H9 (cell line): ENCODE measurements around the gene CD164. TPM values are rescaled to one million over a fixed set of nuclear protein-coding genes. Genes with fewer than 3 reads are reported as not detected.

Source experiments
- DNase-seq: peaks from one replicate; pipeline ENCODE4 v3.0.0-alpha.2; 2017
- H2AFZ ChIP-seq: one replicate; pipeline ENCODE4 v1.6.1; 2013; ENCODE audit warnings: mild to moderate bottlenecking, low read length, control low read depth, moderate library complexity
- H2AK5ac ChIP-seq: 2 replicates; pipeline ENCODE4 v1.6.1; 2013; ENCODE audit warnings: low read length, control low read depth, mixed read lengths; ENCODE audit not compliant: insufficient read length
- H2BK120ac ChIP-seq: one replicate; pipeline ENCODE4 v1.6.1; 2013; ENCODE audit warnings: low read depth, mild to moderate bottlenecking, low read length, control low read depth, inconsistent platforms; ENCODE audit not compliant: poor library complexity, severe bottlenecking
- H2BK12ac ChIP-seq: 2 replicates; pipeline ENCODE4 v1.6.1; 2013; ENCODE audit warnings: low read length, control low read depth, mixed read lengths, low read depth; ENCODE audit not compliant: insufficient read length
- H2BK15ac ChIP-seq: 2 replicates; pipeline ENCODE4 v1.6.1; 2013; ENCODE audit warnings: low read depth, low read length, control low read depth
- H2BK20ac ChIP-seq: one replicate; pipeline ENCODE4 v1.6.1; 2013; ENCODE audit warnings: low read depth, mild to moderate bottlenecking, low read length, control low read depth, inconsistent platforms; ENCODE audit not compliant: poor library complexity, severe bottlenecking
- H2BK5ac ChIP-seq: 2 replicates; pipeline ENCODE4 v1.6.1; 2013; ENCODE audit warnings: low read length, control low read depth, mixed read lengths; ENCODE audit not compliant: insufficient read length
- H3K14ac ChIP-seq: 2 replicates; pipeline ENCODE4 v1.6.1; 2013; ENCODE audit warnings: low read length, control low read depth; ENCODE audit not compliant: insufficient read depth
- H3K18ac ChIP-seq: 2 replicates; pipeline ENCODE4 v1.6.1; 2013; ENCODE audit warnings: low read depth, mild to moderate bottlenecking, mixed read lengths, low read length, control low read depth; ENCODE audit not compliant: insufficient read length
- H3K23ac ChIP-seq: 2 replicates; pipeline ENCODE4 v1.6.1; 2013; ENCODE audit warnings: low read length, control low read depth, mixed read lengths, low read depth; ENCODE audit not compliant: insufficient read length
- H3K23me2 ChIP-seq: 2 replicates; pipeline ENCODE4 v1.6.1; 2013; ENCODE audit warnings: low read depth, mild to moderate bottlenecking, mixed read lengths, low read length, control low read depth; ENCODE audit not compliant: insufficient read length, poor library complexity, severe bottlenecking
- H3K27ac ChIP-seq: 2 replicates; pipeline ENCODE4 v1.5.1; 2013; ENCODE audit warnings: low read length, control low read depth, mixed read lengths, low read depth; ENCODE audit not compliant: insufficient read length
- H3K27me3 ChIP-seq: 2 replicates; pipeline ENCODE4 v1.6.1; 2013; ENCODE audit warnings: low read length, control low read depth, inconsistent platforms; ENCODE audit not compliant: insufficient read depth
- H3K4ac ChIP-seq: 2 replicates; pipeline ENCODE4 v1.6.1; 2013; ENCODE audit warnings: low read depth, mild to moderate bottlenecking, control low read depth, inconsistent platforms, low read length, moderate library complexity
- H3K4me1 ChIP-seq: 2 replicates; pipeline ENCODE4 v1.6.1; 2013; ENCODE audit warnings: low read length, control low read depth, inconsistent platforms; ENCODE audit not compliant: insufficient read depth
- H3K4me2 ChIP-seq: 2 replicates; pipeline ENCODE4 v1.6.1; 2013; ENCODE audit warnings: low read length, control low read depth, mixed read lengths; ENCODE audit not compliant: insufficient read length, insufficient read depth
- H3K56ac ChIP-seq: 2 replicates; pipeline ENCODE4 v1.6.1; 2013; ENCODE audit warnings: low read depth, mild to moderate bottlenecking, mixed read lengths, low read length, control low read depth; ENCODE audit not compliant: insufficient read length
- H3K79me1 ChIP-seq: 2 replicates; pipeline ENCODE4 v1.6.1; 2013; ENCODE audit warnings: low read depth, mild to moderate bottlenecking, moderate library complexity, low read length, control low read depth, inconsistent platforms; ENCODE audit not compliant: insufficient read depth, poor library complexity, severe bottlenecking
- H3K79me2 ChIP-seq: 2 replicates; pipeline ENCODE4 v1.6.1; 2013; ENCODE audit warnings: low read length, control low read depth, inconsistent platforms; ENCODE audit not compliant: insufficient read depth
- H3K9ac ChIP-seq: 2 replicates; pipeline ENCODE4 v1.6.1; 2013; ENCODE audit warnings: low read length, control low read depth, mixed read lengths; ENCODE audit not compliant: insufficient read length; ENCODE audit errors: extremely low read depth
- H3K9me3 ChIP-seq: one replicate; pipeline ENCODE4 v1.6.1; 2013; ENCODE audit warnings: low read depth, low read length, inconsistent platforms; ENCODE audit not compliant: control insufficient read depth
- H3T11ph ChIP-seq: one replicate; pipeline ENCODE4 v1.6.1; 2013; ENCODE audit warnings: mild to moderate bottlenecking, low read length, control low read depth, inconsistent platforms
- H4K20me1 ChIP-seq: one replicate; pipeline ENCODE4 v1.6.1; 2013; ENCODE audit not compliant: control insufficient read depth, insufficient read length, insufficient read depth
- H4K5ac ChIP-seq: 2 replicates; pipeline ENCODE4 v1.6.1; 2013; ENCODE audit warnings: low read depth, mild to moderate bottlenecking, mixed read lengths, low read length, control low read depth; ENCODE audit not compliant: insufficient read length
- H4K8ac ChIP-seq: replicated peaks from 2 replicates; pipeline ENCODE4 v1.6.1; 2013; ENCODE audit warnings: low read length, control low read depth, mixed read lengths, low read depth; ENCODE audit not compliant: insufficient read length
- H4K91ac ChIP-seq: 2 replicates; pipeline ENCODE4 v1.6.1; 2013; ENCODE audit warnings: low read depth, mild to moderate bottlenecking, moderate library complexity, mixed read lengths, low read length, control low read depth; ENCODE audit not compliant: insufficient read length
- H3K27ac Mint-ChIP-seq, 3 experiments: 2 replicates in 2 of 3; 3 replicates in 1 of 3; pipeline ENCODE4 v1.8.0; 2020 to 2021; ENCODE audit warnings: mixed read lengths in 3 of 3, mild to moderate bottlenecking in 1 of 3, moderate library complexity in 1 of 3
- H3K27me3 Mint-ChIP-seq: 2 replicates; pipeline ENCODE4 v1.8.0; 2021; ENCODE audit warnings: low read depth, mild to moderate bottlenecking, moderate library complexity, mixed read lengths
- H3K36me3 Mint-ChIP-seq, 3 experiments: 2 replicates in 2 of 3; 3 replicates in 1 of 3; pipeline ENCODE4 v1.8.0; 2020 to 2021; ENCODE audit warnings: low read depth in 3 of 3, mixed read lengths in 3 of 3; ENCODE audit not compliant: insufficient read depth in 1 of 3
- H3K4me1 Mint-ChIP-seq, 2 experiments: 2 replicates each; pipeline ENCODE4 v1.8.0; 2020; ENCODE audit warnings: mixed read lengths in 2 of 2
- H3K4me3 Mint-ChIP-seq, 2 experiments: 2 replicates in 1 of 2; 3 replicates in 1 of 2; pipeline ENCODE4 v1.8.0; 2020 to 2021; ENCODE audit warnings: mild to moderate bottlenecking in 2 of 2, mixed read lengths in 2 of 2, moderate library complexity in 1 of 2
- H3K9me3 Mint-ChIP-seq, 2 experiments: 2 replicates in 1 of 2; 3 replicates in 1 of 2; pipeline ENCODE4 v1.8.0; 2020; ENCODE audit warnings: mild to moderate bottlenecking in 2 of 2, mixed read lengths in 2 of 2, moderate library complexity in 1 of 2
- WGBS: extraction: QIAGEN DNeasy Blood & Tissue Kit; methylation state at CpG from one replicate; pipeline ENCODE4 v1.1.7; 2013; ENCODE audit warnings: missing lambda C conversion rate, low lambda C conversion rate, mixed read lengths; ENCODE audit not compliant: insufficient read length; ENCODE audit errors: extremely low coverage; 5-methylcytosine and 5-hydroxymethylcytosine counted together
- total RNA-seq: library from RNA; stranded (reverse); gene quantifications from 2 replicates; pipeline ENCODE4 v1.2.1, GENCODE V29; 2021
- TF ChIP-seq, protein P1 (sequence below): fragments of 200-600 bp; sonication (generic); conservative IDR thresholded peaks from 3 replicates; pipeline ENCODE4 v1.8.0; 2021; ENCODE audit warnings: antibody characterized with exemption, mild to moderate bottlenecking

Gene CD164
- total RNA-seq, 1 experiment from 2014 or later = 130 TPM

DNA sequence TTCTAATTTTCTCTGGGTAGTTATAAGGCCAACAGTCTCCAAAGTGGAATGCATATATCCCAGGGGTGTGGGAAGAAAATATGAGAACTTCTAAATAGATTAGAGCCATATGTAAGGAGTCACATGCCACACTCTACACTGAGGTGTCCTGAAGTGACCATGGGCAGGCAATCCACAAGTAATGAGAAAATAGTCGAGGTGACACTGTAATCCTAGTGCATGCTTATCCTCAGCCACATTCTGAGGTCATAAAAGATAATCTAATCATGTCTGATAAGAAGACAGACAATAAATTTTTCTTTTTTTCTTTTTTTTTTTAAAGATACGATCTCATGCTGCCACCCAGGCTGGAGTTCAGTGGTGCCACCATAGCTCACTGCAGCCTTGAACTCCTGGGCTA lies 62.2 kb downstream of the CD164 start:
- Histone ChIP-seq H2BK15ac (no peak overlapping the region), H3K79me1 (no peaks in the 10 kb centered on the region), H2AFZ (no peak overlapping the region), H2BK12ac (no peak overlapping the region), H2BK5ac (no peak overlapping the region), H2BK20ac (no peak overlapping the region), H3K4me1 (no peaks in the 10 kb centered on the region), H3K23me2 (no peaks in the 10 kb centered on the region), H4K91ac (no peak overlapping the region), H3K56ac (no peak overlapping the region), H3K18ac (no peak overlapping the region), H2BK120ac (no peak overlapping the region), H3K23ac (no peak overlapping the region), H3K27ac (no peak overlapping the region), H3K27me3 (no peaks in the 10 kb centered on the region; the same call in 1 of the 2 replicates), H3K4ac (no peak overlapping the region), H3K79me2 (no peaks in the 10 kb centered on the region), H2AK5ac (no peak overlapping the region), H3T11ph (no peak overlapping the region), H4K5ac (no peak overlapping the region), H4K8ac (no peak overlapping the region), H3K9ac (no peak overlapping the region), H3K9me3 (no peaks in the 10 kb centered on the region), H3K14ac (no peak overlapping the region), H4K20me1 (no peaks in the 10 kb centered on the region), H3K4me2 (no peak overlapping the region)
- H3K27me3 Mint-ChIP-seq = no peaks in the 10 kb centered on the region
- H3K4me3 Mint-ChIP-seq = no peak overlapping the region
- no CpG with 5 or more reads among the region's 2 CpGs for WGBS
- H3K36me3 Mint-ChIP-seq = no peaks in the 10 kb centered on the region
- DNase-seq = no peak
- TF ChIP-seq, protein P1, sequence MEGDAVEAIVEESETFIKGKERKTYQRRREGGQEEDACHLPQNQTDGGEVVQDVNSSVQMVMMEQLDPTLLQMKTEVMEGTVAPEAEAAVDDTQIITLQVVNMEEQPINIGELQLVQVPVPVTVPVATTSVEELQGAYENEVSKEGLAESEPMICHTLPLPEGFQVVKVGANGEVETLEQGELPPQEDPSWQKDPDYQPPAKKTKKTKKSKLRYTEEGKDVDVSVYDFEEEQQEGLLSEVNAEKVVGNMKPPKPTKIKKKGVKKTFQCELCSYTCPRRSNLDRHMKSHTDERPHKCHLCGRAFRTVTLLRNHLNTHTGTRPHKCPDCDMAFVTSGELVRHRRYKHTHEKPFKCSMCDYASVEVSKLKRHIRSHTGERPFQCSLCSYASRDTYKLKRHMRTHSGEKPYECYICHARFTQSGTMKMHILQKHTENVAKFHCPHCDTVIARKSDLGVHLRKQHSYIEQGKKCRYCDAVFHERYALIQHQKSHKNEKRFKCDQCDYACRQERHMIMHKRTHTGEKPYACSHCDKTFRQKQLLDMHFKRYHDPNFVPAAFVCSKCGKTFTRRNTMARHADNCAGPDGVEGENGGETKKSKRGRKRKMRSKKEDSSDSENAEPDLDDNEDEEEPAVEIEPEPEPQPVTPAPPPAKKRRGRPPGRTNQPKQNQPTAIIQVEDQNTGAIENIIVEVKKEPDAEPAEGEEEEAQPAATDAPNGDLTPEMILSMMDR = no peak
- H3K27ac Mint-ChIP-seq = no peak overlapping the region
- peaks cover 0 to 9% of the 10 kb centered on the region in 2 experiments; a peak in 2 of 4 replicates for H3K4me1 Mint-ChIP-seq
- no peaks in the 10 kb centered on the region for H3K9me3 Mint-ChIP-seq
